T-helper 2 cell treated with Interferon-gamma antibody and Interleukin-4, amounts not matched to agents 5 μg/mL and 100 μg/mL, for 36 hours (primary cell): Measurements from ENCODE around the gene TTI1.

Experiments
- DNase-seq: peaks from one replicate; pipeline ENCODE4 v3.0.0; 2021; ENCODE audit warnings: low spot score
- H3K27ac Mint-ChIP-seq: one replicate; pipeline ENCODE4 v1.8.0; 2021; ENCODE audit warnings: mild to moderate bottlenecking, mixed read lengths
- H3K27me3 Mint-ChIP-seq: one replicate; pipeline ENCODE4 v1.8.0; 2021; ENCODE audit warnings: low read depth, mixed read lengths
- H3K36me3 Mint-ChIP-seq: one replicate; pipeline ENCODE4 v1.8.0; 2021; ENCODE audit warnings: low read depth, mixed read lengths
- H3K4me1 Mint-ChIP-seq: one replicate; pipeline ENCODE4 v1.8.0; 2021; ENCODE audit warnings: low read depth, mixed read lengths
- H3K4me3 Mint-ChIP-seq: one replicate; pipeline ENCODE4 v1.8.0; 2022; ENCODE audit warnings: mild to moderate bottlenecking, moderate library complexity, mixed read lengths
- H3K9me3 Mint-ChIP-seq: one replicate; pipeline ENCODE4 v1.8.0; 2021; ENCODE audit warnings: mixed read lengths

The TTI1 gene

GRCh38 chr20:37984018-37984785, 49.1 kb downstream of the TTI1 start:
- Mint-ChIP-seq H3K9me3 (no peaks in the 10 kb centered on the region), H3K27me3 (no peaks in the 10 kb centered on the region), H3K27ac (no peak overlapping the region), H3K4me3 (no peak overlapping the region), H3K4me1 (no peaks in the 10 kb centered on the region), H3K36me3 (peaks cover 20% of the 10 kb centered on the region)
- DNase-seq, result no peak

GRCh38 chr20:37983286-37983685, 50.0 kb downstream of the TTI1 start:
- DNase-seq, result no peak
- Mint-ChIP-seq H3K27ac (no peak overlapping the region), H3K36me3 (peaks cover 12% of the 10 kb centered on the region), H3K27me3 (no peaks in the 10 kb centered on the region), H3K4me3 (no peak overlapping the region), H3K9me3 (no peaks in the 10 kb centered on the region), H3K4me1 (no peaks in the 10 kb centered on the region)

DNA sequence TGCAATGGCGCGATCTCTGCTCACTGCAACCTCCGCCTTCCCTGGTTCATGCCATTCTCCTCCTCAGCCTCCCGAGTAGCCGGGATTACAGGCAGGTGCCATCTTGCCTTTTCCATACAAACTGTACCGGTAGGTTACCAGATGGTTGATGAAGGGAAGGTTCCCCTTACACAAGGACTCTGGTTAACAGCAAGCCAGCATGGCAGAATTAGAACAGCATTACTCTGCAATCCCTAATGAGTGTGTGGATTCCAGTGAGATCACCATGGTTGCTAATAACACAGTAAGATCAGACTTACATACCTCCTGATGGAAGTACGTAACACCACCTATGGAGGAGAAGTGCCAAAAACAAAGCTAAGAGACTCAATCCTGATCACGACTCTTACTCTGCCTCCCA, 51.7 kb downstream of the TTI1 start:
- H3K4me3 Mint-ChIP-seq, result no peak overlapping the region
- no peaks in the 10 kb centered on the region for H3K27me3 Mint-ChIP-seq
- DNase-seq, result no peak
- peaks cover 12% of the 10 kb centered on the region for H3K36me3 Mint-ChIP-seq
- no peak overlapping the region for H3K27ac Mint-ChIP-seq
- H3K9me3 Mint-ChIP-seq, result no peaks in the 10 kb centered on the region
- H3K4me1 Mint-ChIP-seq, result peaks cover 4% of the 10 kb centered on the region

- DNase-seq, result no peak
- no peak overlapping the region for H3K27ac Mint-ChIP-seq
- no peaks in the 10 kb centered on the region for H3K9me3 Mint-ChIP-seq
- no peaks in the 10 kb centered on the region for H3K27me3 Mint-ChIP-seq
- H3K36me3 Mint-ChIP-seq, result peaks cover 12% of the 10 kb centered on the region
- H3K4me1 Mint-ChIP-seq, result peaks cover 4% of the 10 kb centered on the region
- H3K4me3 Mint-ChIP-seq, result no peak overlapping the region
These were observed 52.4 kb downstream of the TTI1 start for GRCh38 chr20:37980876-37981275.

DNA sequence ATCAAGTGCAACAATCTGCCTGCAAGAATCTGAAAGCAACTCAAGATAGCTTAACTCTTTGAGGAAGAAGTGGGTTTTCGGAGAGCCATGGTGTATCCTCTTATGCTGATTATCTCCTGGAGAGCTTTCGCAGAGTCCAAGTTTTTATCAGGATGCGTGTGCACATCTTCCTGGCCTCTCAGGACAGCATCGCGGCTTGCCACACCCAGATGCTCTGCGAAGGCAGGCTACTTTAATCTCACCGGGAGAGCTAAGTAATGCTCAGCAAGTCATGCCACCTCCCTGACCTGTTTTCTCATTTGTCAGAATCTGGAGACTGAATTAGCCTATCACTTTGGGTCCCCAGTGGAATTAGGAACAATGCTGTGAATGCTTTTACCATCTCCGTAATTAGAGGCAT, 52.9 kb downstream of the TTI1 start:
- peaks cover 12% of the 10 kb centered on the region for H3K36me3 Mint-ChIP-seq

DNA sequence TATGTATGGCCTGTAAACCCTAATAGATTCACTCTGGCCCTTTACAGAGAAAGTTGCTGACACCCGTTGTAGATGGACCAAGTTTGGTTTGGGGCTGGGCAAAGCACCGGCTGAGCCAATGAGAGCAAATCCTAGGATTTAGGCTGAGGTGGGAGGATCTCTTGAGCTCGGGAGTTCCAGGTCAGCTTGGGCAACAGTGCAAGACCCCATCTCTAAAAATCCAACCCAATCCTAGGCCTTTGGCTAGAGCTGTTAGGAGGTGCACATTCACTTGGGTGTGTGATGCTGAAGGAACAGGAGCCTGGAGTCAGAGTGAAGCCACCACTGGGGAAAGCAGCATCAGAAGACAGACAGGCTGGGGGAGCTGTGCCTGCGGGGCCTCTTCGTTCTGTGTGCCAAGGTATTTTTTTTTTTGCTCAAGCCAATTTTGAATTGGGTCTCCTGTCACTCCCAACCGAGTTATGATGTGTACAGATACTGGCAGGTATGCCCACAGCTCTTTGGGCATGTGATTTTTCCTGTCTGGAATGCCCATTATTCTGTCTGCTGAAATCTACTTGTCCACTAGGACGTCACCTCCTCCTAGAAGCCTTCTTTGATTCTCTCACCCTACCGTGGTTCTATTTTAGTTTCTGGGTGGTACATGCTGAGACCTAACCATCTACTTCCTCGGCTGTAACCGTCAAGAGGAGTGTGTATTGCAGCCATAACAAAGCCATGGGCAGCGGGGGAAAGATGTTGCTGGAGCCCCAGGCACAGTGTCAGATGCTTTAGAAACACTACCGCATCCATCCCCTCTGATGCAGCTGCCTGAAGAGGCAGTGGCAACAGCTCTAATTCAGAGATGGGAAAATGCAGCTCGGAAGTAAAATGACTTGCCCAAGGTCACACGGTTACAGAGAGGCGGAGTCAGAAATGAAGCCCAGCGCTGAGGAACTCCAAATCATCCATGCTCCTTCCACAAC, 54.0 kb downstream of the TTI1 start:
- H3K27ac Mint-ChIP-seq, result no peak overlapping the region
- H3K9me3 Mint-ChIP-seq, result no peaks in the 10 kb centered on the region
- DNase-seq, result no peak
- H3K4me1 Mint-ChIP-seq, result peaks cover 4% of the 10 kb centered on the region
- H3K4me3 Mint-ChIP-seq, result no peak overlapping the region
- H3K36me3 Mint-ChIP-seq, result peaks cover 12% of the 10 kb centered on the region
- no peaks in the 10 kb centered on the region for H3K27me3 Mint-ChIP-seq

More for the DNA sequence above, 52.9 kb downstream of the TTI1 start:
- H3K9me3 Mint-ChIP-seq, result no peaks in the 10 kb centered on the region
- no peak overlapping the region for H3K4me3 Mint-ChIP-seq
- peaks cover 4% of the 10 kb centered on the region for H3K4me1 Mint-ChIP-seq
- DNase-seq, result no peak
- H3K27ac Mint-ChIP-seq, result no peak overlapping the region
- no peaks in the 10 kb centered on the region for H3K27me3 Mint-ChIP-seq

DNA sequence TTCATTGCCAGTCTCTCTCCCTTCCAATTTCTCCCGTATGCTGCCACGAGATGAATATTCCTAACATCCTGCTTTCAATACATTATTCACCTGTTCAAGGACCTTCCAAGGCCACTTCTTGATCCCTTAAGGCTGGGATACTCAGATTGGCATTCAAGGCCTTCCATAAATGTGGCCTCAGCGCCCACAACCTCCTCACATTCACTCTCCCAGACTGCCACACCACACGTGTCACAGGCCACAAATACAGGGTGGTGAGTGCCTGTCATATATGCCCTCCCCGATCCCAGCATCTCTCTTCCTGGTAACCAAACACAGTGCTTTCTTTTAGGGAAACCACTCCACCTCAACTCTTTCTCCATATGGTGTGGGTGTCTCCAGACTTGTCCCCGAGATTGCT, 55.5 kb downstream of the TTI1 start:
- H3K36me3 Mint-ChIP-seq, result peaks cover 9% of the 10 kb centered on the region
- H3K9me3 Mint-ChIP-seq, result no peaks in the 10 kb centered on the region
- H3K4me3 Mint-ChIP-seq, result no peak overlapping the region
- peaks cover 4% of the 10 kb centered on the region for H3K4me1 Mint-ChIP-seq
- H3K27ac Mint-ChIP-seq, result no peak overlapping the region
- no peak for DNase-seq
- no peaks in the 10 kb centered on the region for H3K27me3 Mint-ChIP-seq

GRCh38 chr20:37977338-37977737, 55.9 kb downstream of the TTI1 start:
- H3K27ac Mint-ChIP-seq, result no peak overlapping the region
- no peaks in the 10 kb centered on the region for H3K27me3 Mint-ChIP-seq
- no peak for DNase-seq
- peaks cover 4% of the 10 kb centered on the region for H3K4me1 Mint-ChIP-seq
- H3K9me3 Mint-ChIP-seq, result no peaks in the 10 kb centered on the region
- H3K36me3 Mint-ChIP-seq, result peaks cover 5% of the 10 kb centered on the region
- no peak overlapping the region for H3K4me3 Mint-ChIP-seq

DNA sequence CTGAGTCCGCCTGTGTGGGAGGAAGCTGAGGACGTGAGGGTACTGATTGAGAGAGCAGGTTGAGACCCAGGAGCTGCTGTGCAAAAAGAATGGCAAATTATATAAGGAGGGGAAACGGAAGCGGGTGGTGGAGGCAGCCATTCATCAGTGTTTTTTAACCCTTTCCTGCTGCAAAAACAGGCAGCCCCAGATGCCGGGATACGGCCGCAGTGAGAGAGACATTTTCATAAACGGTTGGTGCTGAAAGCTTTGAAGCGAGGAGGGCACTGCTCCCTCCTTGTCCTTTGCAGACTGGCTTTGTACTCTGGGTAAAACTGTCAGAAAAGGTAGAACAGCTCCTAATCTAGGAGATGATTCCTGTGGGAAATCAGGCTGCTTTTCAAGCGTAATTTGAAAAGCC, 56.4 kb downstream of the TTI1 start:
- no peak overlapping the region for H3K27ac Mint-ChIP-seq

DNA sequence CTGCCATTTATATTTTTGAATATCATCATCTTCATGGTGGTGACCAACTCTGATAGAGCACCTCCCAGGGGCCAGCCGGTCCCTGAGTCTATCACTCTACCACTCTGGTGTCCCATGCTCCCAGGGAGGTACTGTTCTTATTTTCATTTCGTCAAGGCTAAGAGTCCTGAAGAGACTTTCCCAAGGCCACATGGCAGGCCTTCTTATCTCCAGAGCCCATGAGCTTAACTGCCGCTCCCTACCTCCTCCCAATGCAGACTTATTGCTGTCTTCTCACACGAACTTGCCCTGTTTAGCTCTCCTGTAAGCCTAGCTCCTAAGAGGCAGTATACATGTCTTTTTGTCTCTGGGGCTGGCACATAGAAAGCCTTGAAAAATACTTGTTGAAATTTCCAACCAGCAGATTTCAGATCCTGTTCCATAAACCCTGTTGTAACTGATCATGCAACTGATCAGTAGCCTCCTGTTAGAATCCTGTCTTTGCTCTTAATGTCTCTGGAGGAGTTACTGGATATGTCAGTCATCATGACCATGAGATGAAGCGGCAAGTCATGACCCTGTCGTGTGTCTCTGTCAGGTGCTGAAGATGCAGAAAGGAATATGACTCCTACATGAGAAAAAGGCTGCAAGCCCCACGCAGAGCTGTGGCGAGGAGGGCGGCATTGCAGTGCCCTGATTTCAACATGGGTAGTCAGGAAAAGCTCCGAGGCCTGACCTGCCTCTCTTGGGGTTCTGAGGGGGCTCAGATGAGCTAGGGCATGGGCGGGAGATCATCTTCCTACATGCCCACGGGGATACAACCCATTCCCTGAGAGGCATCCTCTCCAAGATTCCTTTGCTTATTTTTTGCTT, 60.0 kb downstream of the TTI1 start:
- Mint-ChIP-seq H3K36me3 (no peaks in the 10 kb centered on the region), H3K4me3 (no peak overlapping the region), H3K27ac (no peak overlapping the region), H3K4me1 (peaks cover 4% of the 10 kb centered on the region), H3K27me3 (no peaks in the 10 kb centered on the region), H3K9me3 (peaks cover 4% of the 10 kb centered on the region)
- DNase-seq, result no peak

More for the DNA sequence above, 56.4 kb downstream of the TTI1 start:
- peaks cover 5% of the 10 kb centered on the region for H3K36me3 Mint-ChIP-seq
- no peak overlapping the region for H3K4me3 Mint-ChIP-seq
- no peak for DNase-seq
- no peaks in the 10 kb centered on the region for H3K9me3 Mint-ChIP-seq
- peaks cover 4% of the 10 kb centered on the region for H3K4me1 Mint-ChIP-seq
- H3K27me3 Mint-ChIP-seq, result no peaks in the 10 kb centered on the region

DNA sequence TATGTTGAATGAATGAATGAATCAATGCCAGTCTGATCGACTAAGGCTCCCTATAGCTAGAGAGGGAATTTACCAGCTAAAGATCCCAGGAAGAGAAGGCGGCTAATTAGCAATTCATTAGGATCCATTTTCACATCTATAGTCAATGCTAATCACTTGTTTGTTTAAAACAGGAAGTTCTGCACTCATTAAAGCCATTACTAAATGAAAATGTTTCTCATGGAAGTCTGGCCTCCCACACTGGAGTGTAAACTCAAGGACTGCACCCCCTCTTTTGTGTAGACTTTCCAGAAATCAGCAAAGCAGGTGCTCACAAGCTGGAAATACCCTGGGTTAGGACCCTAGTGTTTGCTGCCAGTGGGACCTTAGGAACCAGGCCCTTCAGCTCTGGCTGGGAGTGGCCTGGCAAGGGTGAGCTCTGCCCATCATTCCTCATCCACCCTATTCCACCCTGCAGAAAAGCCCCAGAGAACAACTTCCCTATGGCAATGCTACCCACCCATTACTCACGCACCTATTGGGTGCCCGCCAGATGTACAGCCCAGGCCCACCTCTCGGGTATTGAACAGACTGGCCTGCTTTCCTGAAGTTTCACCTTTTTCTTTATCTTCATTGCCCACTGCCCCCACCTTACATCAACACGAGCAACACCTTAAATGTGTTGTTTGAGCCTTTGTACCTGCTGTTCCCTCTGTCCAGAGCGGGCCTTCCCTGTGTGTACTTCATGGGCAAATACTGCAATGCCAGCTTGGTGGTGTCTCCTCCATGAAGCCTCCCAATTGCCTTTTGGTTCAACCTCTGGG, 60.8 kb downstream of the TTI1 start:
- Mint-ChIP-seq H3K4me3 (no peak overlapping the region), H3K9me3 (peaks cover 10% of the 10 kb centered on the region), H3K27me3 (no peaks in the 10 kb centered on the region), H3K27ac (no peak overlapping the region), H3K36me3 (no peaks in the 10 kb centered on the region), H3K4me1 (peaks cover 4% of the 10 kb centered on the region)
- DNase-seq, result no peak

GRCh38 chr20:37971561-37972127, 61.6 kb downstream of the TTI1 start:
- DNase-seq, result no peak
- H3K4me1 Mint-ChIP-seq, result no peaks in the 10 kb centered on the region
- H3K9me3 Mint-ChIP-seq, result peaks cover 18% of the 10 kb centered on the region
- no peaks in the 10 kb centered on the region for H3K27me3 Mint-ChIP-seq
- no peaks in the 10 kb centered on the region for H3K36me3 Mint-ChIP-seq
- no peak overlapping the region for H3K27ac Mint-ChIP-seq
- H3K4me3 Mint-ChIP-seq, result no peak overlapping the region

GRCh38 chr20:37970856-37971245, 62.4 kb downstream of the TTI1 start:
- Mint-ChIP-seq H3K36me3 (no peaks in the 10 kb centered on the region), H3K4me1 (no peaks in the 10 kb centered on the region), H3K27me3 (no peaks in the 10 kb centered on the region), H3K4me3 (no peak overlapping the region), H3K9me3 (peaks cover 23% of the 10 kb centered on the region), H3K27ac (no peak overlapping the region)
- DNase-seq, result no peak
